Urothelium cell line (cell line): ENCODE data around the gene LNX1.

Experiments used
- DNase-seq: peaks from one replicate; pipeline ENCODE4 v3.0.0; 2011; ENCODE audit warnings: low spot score, mixed read lengths
- FAIRE-seq: peaks from 2 replicates; lab custom pipeline; 2011; peaks lifted over from hg19 to GRCh38; lab: Jason Lieb, UNC

Gene LNX1

GRCh38 chr4:53541577-53542206, 49.6 kb downstream of the LNX1 start:
- DNase-seq (peak; percentile 29), FAIRE-seq (no peak)

- no peak for DNase-seq
- FAIRE-seq = no peak
These were observed 52.5 kb downstream of the LNX1 start for GRCh38 chr4:53538756-53539155.

GRCh38 chr4:53537606-53538005, 53.7 kb downstream of the LNX1 start:
- DNase-seq (no peak), FAIRE-seq (no peak)

GRCh38 chr4:53536328-53536727, 55.0 kb downstream of the LNX1 start:
- DNase-seq (no peak), FAIRE-seq (no peak)

GRCh38 chr4:53535567-53535966, 55.7 kb downstream of the LNX1 start:
- FAIRE-seq (no peak), DNase-seq (no peak)

GRCh38 chr4:53534684-53535083, 56.6 kb downstream of the LNX1 start:
- DNase-seq = no peak
- FAIRE-seq = no peak

- DNase-seq (no peak), FAIRE-seq (no peak)
These were observed 58.8 kb downstream of the LNX1 start for GRCh38 chr4:53532521-53532920.

GRCh38 chr4:53531585-53532224, 59.6 kb downstream of the LNX1 start:
- DNase-seq (no peak), FAIRE-seq (peak; percentile 63)

GRCh38 chr4:53529025-53529424, 62.3 kb downstream of the LNX1 start:
- DNase-seq = no peak
- FAIRE-seq = peak; percentile 78

- FAIRE-seq (no peak), DNase-seq (no peak)
These were observed 63.4 kb downstream of the LNX1 start for GRCh38 chr4:53527930-53528329.

- FAIRE-seq = no peak
- DNase-seq = no peak
These were observed 64.0 kb downstream of the LNX1 start for GRCh38 chr4:53527326-53527725.

- DNase-seq (no peak), FAIRE-seq (no peak)
These were observed 69.0 kb downstream of the LNX1 start for GRCh38 chr4:53522334-53522733.

GRCh38 chr4:53520116-53520515, 71.2 kb downstream of the LNX1 start:
- no peak for FAIRE-seq
- no peak for DNase-seq

- no peak for FAIRE-seq
- no peak for DNase-seq
These were observed 72.5 kb downstream of the LNX1 start for GRCh38 chr4:53518807-53519206.

GRCh38 chr4:53515076-53515475, 76.2 kb downstream of the LNX1 start:
- DNase-seq (no peak), FAIRE-seq (no peak)

GRCh38 chr4:53514509-53514908, 76.8 kb downstream of the LNX1 start:
- DNase-seq = no peak

GRCh38 chr4:53512608-53513007, 78.7 kb downstream of the LNX1 start:
- no peak for DNase-seq
- no peak for FAIRE-seq

More at GRCh38 chr4:53514509-53514908, 76.8 kb downstream of the LNX1 start:
- FAIRE-seq = no peak

GRCh38 chr4:53511014-53511413, 80.3 kb downstream of the LNX1 start:
- DNase-seq = no peak
- no peak for FAIRE-seq

GRCh38 chr4:53510321-53510720, 81.0 kb downstream of the LNX1 start:
- peak; percentile 5 for FAIRE-seq
- DNase-seq = no peak

GRCh38 chr4:53508446-53508845, 82.8 kb downstream of the LNX1 start:
- FAIRE-seq = no peak
- DNase-seq = peak; percentile 41

- FAIRE-seq (peak; percentile 81), DNase-seq (peak; percentile 67)
These were observed 83.5 kb downstream of the LNX1 start for GRCh38 chr4:53507671-53508286.

GRCh38 chr4:53507058-53507457, 84.2 kb downstream of the LNX1 start:
- DNase-seq = no peak
- FAIRE-seq = no peak
